ENCODE measurements around the gene VRK2.
A peak's percentile ranks its signal among the peaks of the same experiment; 100 is the strongest.

The VRK2 gene

GRCh38 chr2:58046585-58047372 is at the start of gene VRK2:
Gene VRK2, plus strand, starts transcription at chr2:58046806. Its CDS starts 2,026 bp downstream, at chr2:58048832.
- peak; percentile 86 to 90 for DNase-seq

GRCh38 chr2:58006256-58006951 is 40.2 kb upstream of the VRK2 start:
- no peak for DNase-seq

DNA sequence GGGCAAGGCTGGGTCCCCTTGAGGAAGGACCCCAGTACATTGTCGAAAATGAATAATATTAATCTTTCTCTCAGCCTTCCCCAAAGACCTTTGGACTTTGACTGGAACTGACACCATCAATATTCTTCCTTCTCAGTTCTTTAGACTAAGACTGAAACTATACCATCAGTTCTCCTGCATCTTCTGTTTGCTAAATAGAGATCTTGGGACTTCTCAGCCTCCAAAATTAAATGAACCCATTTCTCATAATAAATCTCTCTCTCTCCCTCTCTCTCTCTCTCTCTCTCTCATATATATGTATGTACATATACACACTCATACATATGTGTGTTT is 39.7 kb upstream of the VRK2 start:
- no peak for DNase-seq

DNA sequence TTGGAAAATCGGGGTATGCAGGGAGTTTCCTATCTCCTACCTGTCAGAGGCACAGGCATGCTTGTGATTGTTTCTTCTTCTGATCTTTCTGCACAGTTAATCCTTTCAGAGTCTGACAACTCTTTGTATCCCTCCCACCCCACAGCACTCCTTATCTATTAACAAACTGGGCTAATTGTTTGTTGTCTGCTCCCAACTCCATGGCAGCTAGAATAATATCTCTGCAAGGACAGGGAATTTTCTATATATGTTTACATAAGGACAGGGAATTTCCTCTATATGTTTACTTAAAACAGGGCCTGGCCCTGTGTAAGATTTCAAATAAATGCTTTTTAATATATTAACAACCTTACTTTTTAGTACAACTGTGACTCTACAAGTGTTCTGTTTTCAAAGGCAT is 36.0 kb upstream of the VRK2 start:
- DNase-seq, result no peak

- DNase-seq, result no peak
Measured at GRCh38 chr2:58019229-58019628, 27.4 kb upstream of the VRK2 start.

DNA sequence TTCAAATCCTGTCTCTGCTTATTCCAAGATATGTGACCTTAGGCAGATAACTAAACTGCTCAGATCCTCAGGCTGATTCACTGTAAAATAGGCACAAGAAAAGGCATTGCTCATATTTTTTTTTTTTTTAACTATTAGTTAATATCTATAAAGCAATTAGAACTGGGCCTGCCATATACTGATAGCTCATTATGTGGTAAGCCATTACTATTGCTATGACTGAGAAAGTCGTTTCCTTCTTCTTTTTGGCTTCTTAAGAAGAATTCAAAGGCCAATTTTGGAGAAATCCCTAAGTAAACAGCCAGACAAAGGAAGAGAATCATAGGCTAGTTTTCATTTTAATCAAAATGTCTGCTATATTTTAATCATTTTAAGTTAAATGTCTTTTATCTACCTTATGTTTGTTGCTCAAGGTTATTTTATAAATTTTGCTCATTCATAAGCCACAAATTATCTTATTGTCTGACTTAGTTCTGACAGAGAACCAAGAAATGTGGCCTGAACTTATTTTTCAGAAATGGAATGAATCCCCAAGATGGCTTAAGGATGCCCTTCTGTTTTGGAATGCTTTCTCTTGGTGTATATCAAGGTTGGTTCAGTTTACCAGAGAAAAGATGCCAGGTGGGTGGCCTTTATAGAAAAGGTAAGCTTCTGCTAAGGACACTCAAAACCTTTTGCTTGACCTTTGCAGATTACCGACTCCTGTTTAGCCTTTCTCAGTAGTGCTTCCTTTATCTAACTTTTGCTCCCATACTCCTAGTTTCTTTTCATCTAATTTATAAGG is 21.3 kb upstream of the VRK2 start:
- no peak for DNase-seq

DNA sequence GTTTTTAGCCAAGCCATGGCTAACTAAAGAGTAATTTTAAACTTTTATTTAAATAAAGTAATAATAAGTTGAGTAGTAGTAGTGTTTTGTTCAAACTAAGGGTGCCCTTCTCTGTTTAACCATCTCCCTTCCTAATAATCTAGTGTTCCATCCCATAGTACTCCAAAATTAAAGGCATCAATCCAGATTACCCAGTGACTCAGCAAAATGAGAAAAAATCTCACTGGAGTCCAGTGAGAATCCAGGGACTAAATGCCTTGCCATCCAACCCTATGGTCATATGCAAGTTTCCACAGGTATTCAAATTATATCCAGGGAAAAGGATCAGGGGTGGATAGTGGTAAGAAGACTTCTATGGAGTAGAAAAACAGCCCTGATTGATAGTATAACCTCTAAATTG is 19.6 kb upstream of the VRK2 start:
- no peak for DNase-seq

DNA sequence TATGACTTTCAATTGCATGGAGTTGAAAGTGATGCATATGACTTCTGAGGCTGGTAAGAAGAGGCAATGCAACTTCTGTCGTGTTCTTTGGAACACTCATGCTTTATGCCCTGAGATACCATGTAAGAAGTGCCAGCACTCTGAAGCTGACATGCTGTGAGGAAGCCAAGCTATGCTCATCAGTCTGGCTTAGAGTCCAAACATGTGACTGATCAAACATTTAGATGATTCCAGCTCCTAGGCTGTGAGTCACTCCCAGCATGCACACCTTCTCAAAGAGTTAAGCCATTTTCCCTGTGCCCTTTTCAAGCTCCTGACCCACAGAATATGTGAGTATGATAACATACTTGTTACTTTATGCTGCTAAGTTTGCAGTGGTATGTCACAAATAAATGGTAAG is 15.8 kb upstream of the VRK2 start:
- DNase-seq, result peak in 1 of 2 experiments; percentile 42

- DNase-seq, result no peak
Measured at GRCh38 chr2:58032016-58032763, 14.4 kb upstream of the VRK2 start.

DNA sequence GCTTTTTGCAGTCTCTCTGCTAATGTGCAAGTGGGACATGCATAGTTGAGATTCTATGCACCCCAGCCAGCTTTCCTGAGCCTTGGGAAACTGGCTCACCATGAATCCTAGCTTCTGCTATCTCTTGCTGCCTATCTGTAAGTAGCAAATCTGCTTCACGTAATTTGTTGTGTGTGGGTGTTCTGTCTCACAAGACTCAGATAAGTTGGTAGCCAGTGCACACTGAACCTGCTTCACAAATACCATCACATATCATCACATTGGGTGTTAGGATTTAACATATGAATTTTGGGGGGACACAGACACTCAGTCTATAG is 13.9 kb upstream of the VRK2 start:
- DNase-seq, result no peak

- DNase-seq, result no peak
Measured at GRCh38 chr2:58033530-58033929, 13.1 kb upstream of the VRK2 start.

- no peak for DNase-seq
Measured at GRCh38 chr2:58035352-58035751, 11.3 kb upstream of the VRK2 start.

DNA sequence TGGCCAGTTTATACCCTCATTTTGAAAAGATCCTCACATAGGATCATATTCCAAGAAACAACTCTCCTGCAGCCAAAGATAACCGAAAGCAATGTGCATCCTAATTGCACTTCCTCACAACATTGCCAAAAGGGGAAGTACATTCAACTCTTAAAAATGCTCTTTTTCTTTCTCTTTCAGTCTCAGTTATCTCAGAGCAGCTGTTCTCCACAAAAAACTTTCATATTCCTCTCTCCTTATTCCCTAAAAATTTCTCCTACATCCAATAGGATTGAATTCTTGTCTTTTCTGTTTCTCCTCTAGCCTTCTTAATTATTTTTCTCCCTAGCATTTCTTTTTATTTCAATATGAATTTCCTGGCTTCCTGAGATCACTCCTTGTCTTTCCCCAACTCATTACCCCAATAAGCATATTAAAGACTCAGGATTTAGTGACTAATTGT is 7.4 kb upstream of the VRK2 start:
- DNase-seq, result peak in 1 of 2 experiments; percentile 62

DNA sequence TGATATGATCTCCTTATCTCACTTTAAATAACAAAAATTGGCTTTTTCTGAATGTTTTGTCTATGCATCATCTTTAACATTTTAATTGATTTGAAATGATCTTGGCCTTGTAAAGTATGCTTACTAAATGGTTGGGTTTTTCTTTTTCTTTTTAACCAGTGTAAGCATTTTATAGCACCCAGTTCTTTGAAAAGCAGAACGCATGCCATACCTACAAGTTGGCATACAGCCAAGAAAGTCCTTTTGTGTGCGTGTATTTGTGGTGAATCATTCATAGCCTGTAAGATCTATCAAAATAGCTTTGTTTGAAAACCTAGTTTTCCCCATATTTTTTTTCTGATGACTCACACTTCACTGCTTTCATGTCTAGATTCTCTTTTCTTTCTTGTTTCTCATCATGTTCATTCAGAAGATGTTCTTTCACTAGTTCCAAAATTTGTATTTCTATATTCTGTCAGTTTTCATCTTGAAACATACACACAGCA is 4.1 kb upstream of the VRK2 start:
- peak; percentile 42 to 79 for DNase-seq

GRCh38 chr2:58044145-58044544 is 2.5 kb upstream of the VRK2 start:
- DNase-seq, result peak in 1 of 2 experiments; percentile 43

DNA sequence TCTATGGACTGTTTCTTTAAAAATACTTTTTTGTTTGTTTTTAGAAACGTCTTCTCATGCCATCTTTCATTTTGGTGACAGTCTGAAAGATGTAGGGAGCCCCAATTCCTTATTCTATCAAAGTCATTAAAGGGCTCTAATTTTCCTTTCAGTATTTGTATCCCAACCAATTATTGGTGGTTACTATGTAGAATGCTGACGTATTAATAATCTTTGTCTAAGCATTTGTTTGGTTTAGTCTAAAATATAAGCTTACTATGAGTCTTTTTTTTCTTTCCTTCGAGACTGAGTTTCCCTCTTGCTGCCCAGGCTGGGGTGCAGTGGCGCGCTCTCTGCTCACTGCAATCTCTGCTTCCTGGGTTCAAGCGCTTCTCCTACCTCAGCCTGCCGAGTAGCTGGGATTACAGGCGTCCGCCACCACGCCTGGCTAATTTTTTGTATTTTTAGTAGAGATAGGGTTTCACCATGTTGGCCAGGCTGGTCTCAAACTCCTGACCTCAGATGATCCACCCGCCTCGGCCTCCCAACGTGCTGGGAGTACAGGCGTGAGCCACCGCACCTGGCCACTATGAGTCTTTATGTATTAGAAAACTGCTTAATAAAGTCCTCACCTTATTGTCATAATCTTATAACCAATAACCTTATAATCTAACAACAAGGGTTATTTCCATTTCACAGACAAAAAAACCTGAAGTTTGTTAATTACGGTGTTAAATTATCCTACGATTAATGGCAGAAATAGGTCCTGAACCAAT is 849 bp upstream of the VRK2 start:
- peak in 1 of 2 experiments; percentile 8 for DNase-seq

DNA sequence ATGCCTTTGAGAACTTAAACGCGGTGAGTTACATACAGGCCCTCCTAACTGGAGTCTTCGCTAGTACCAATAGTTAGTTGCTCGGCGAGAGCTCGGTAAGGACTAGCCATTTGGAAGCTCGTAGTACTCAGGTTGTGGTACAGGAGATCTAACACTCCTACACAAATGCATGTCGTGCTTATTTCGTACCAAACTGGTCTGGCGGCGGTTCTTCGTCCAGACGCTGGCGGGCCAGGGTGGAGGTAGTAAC is 346 bp upstream of the VRK2 start:
- DNase-seq, result no peak

DNA sequence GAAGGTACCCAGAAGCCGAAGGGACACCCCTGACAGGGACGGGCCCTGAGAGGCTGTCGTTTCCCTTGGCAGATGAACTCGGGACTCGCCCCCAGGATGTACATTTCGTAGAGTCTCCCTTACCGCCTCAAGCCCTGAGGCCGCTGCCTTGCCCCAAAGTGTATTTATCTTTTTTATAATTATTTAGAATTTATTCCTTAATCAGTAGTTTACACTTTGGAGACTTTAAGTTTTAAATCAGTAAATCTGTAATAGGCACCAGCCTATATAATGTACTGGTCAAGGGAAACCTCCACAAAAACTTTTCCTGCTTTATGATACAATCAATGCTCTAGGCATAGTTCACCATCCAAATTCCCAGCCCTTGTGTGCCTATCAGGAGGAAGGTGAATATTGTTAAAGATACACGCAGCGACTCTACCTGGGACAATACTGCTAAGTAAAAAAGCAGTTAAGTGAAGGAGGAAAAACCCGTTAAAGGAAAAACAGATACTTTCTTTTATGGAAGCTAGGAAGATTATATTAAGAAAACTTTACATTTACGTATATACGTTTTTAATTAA is 848 bp downstream of the VRK2 start:
- DNase-seq, result peak in 1 of 2 experiments; percentile 76

DNA sequence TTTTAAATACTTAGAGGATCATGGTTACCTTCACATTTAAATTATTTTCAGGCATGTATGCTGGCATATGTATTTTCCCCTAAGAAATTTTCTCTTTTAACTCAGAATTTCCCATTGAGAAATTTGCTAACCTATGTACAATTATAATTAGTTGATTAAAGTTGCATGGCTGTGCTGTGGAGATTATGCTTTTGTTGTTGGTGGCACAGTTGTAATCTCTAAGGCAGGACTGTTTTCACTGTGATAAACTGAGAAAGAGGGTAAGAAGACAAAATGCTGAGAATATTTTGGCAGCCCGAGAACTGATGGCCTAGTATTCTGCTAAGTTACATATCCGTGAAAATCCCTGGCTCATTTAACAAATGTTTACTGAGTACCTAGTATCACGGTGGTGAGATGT is 1.4 kb downstream of the VRK2 start:
- DNase-seq, result peak in 1 of 2 experiments; percentile 32

DNA sequence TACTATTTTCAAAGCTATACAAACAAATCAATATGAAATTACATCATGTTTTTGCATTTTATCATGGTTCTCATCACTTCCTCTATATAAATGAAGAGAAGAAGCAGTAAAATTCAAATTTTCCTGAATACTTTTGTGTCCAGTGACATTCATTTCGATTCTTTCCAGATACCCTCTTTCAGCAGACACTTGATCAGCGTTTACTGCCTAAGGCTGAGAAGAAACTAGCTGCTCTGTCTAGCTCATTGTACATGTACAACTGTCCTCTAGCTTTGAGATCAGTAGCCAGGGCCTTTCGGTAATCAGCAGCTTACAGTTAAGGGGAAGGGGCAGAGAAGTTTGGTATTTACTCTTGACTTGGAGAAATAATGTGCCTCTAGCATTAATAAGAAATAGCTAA is 4.8 kb downstream of the VRK2 start:
- peak in 1 of 2 experiments; percentile 21 for DNase-seq

- DNase-seq, result peak in 1 of 2 experiments; percentile 59
Measured at GRCh38 chr2:58052978-58053377, 6.4 kb downstream of the VRK2 start.

DNA sequence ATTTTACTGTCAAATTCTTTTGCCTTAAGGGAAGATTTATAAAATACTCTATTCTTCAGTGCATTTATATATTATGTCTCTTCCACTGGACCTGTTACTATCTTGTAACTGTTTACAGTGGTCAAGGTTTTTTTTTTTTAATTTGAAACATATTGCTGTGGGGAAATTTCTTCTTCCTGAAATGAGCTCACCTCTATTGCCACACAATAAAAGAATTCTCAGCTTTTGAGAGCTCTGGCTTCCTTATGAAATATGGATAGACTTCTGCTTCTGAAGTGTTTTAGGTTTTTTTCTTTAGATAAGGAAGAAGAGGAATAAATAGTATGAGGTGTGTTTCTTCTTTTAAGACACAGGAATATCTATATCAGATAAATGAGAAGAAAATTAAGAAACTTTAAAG is 7.7 kb downstream of the VRK2 start:
- no peak for DNase-seq

All from NCI-H446 (cell line).